HCT116 (cell line): Measurements from ENCODE around the gene CLIP4. TPM values are rescaled to one million over a fixed set of nuclear protein-coding genes. Genes with fewer than 3 reads are reported as not detected.

Experiments used
- ATAC-seq: fragments of 200-7000 bp; cut with Tn5 transposase; 2 replicates; pipeline ENCODE4 v1.9.1; 2020; ENCODE audit warnings: mild to moderate bottlenecking, moderate library complexity
- BruUV-seq: library from RNA; stranded (reverse); fragments of 400-500 nt; replicated peaks from 2 replicates; lab custom pipeline; 2021; lab: Mats Ljungman, UMichigan
- CTCF ChIA-PET: fragments of 300-600 bp; sonication (Branson Sonifier 250); formaldehyde crosslinking; loops from one replicate; lab custom pipeline; 2021; ENCODE audit warnings: antibody characterized with exemption; lab: Charles Lee
- POLR2A ChIA-PET: fragments of 300-600, 350-600 bp; sonication (Branson Sonifier 250); formaldehyde crosslinking; loops from one replicate; lab custom pipeline; 2021; ENCODE audit warnings: antibody characterized with exemption; lab: Charles Lee
- RAD21 ChIA-PET, 2 experiments: fragments of 300-600 bp; sonication (Branson Sonifier 250); formaldehyde crosslinking; loops; one replicate each; lab custom pipeline; 2023; ENCODE audit warnings: low total read pairs in 2 of 2; ENCODE audit not compliant: uncharacterized antibody in 2 of 2, unreplicated experiment in 2 of 2, low non-redundant PET in 1 of 2; lab: Charles Lee
- DNase-seq: peaks from one replicate; pipeline ENCODE4 v3.0.0-alpha.2; 2010; ENCODE audit warnings: low read depth, low spot score
- H2AFZ ChIP-seq: fragments of 200-600 bp; shearing (Covaris generic), sonication (generic); 2 replicates; pipeline ENCODE4 v1.6.1; 2017; ENCODE audit warnings: low read depth, mixed run types, mixed read lengths, antibody characterized with exemption, low read length; ENCODE audit not compliant: poor library complexity, severe bottlenecking
- H3K27ac ChIP-seq: 2 replicates; pipeline ENCODE4 v1.5.1; 2012; ENCODE audit warnings: low read depth, low read length
- H3K27me3 ChIP-seq: fragments of 200-600 bp; sonication (generic); 2 replicates; pipeline ENCODE4 v1.6.1; 2016; ENCODE audit warnings: mixed run types, low read length, mixed read lengths; ENCODE audit not compliant: insufficient read depth
- H3K36me3 ChIP-seq, 2 experiments: fragments of 200-500 bp in 1 of 2; fragments of 200-600 bp in 1 of 2; sonication (Bioruptor generic) in 1 of 2; sonication (generic) in 1 of 2; 2 replicates each; pipeline versions ENCODE4 v1.5.1 to v1.6.1; 2014 to 2016; ENCODE audit warnings: low read length in 2 of 2, inconsistent platforms in 1 of 2, mixed read lengths in 1 of 2, mixed run types in 1 of 2; ENCODE audit not compliant: insufficient read depth in 2 of 2, control insufficient read depth in 1 of 2
- H3K4me1 ChIP-seq, 2 experiments: fragments of 200-600 bp in 1 of 2; sonication (generic) in 1 of 2; 2 replicates each; pipeline versions ENCODE4 v1.5.1 to v1.6.1; 2012 to 2017; ENCODE audit warnings: low read length in 2 of 2, inconsistent platforms in 1 of 2, mild to moderate bottlenecking in 1 of 2, mixed read lengths in 1 of 2, mixed run types in 1 of 2, moderate library complexity in 1 of 2; ENCODE audit not compliant: insufficient read depth in 2 of 2, control insufficient read depth in 1 of 2
- H3K4me2 ChIP-seq: fragments of 200-600 bp; sonication (generic); 2 replicates; pipeline ENCODE4 v1.6.1; 2017; ENCODE audit warnings: mixed run types, low read length, mixed read lengths
- H3K4me3 ChIP-seq, 2 experiments: fragments of 200-600 bp in 1 of 2; sonication (generic) in 1 of 2; replicated peaks in 1 of 2; 2 replicates each; pipeline ENCODE4 v1.5.1; 2011 to 2016; ENCODE audit warnings: low read length in 2 of 2, control low read depth in 1 of 2, low read depth in 1 of 2, mild to moderate bottlenecking in 1 of 2, mixed read lengths in 1 of 2, mixed run types in 1 of 2
- H3K79me2 ChIP-seq: fragments of 200-600 bp; sonication (generic); 2 replicates; pipeline ENCODE4 v1.6.1; 2017; ENCODE audit warnings: mild to moderate bottlenecking, mixed run types, low read length, moderate library complexity, mixed read lengths; ENCODE audit not compliant: insufficient read depth
- H3K9ac ChIP-seq: fragments of 200-600 bp; sonication (generic); 2 replicates; pipeline ENCODE4 v1.6.1; 2016; ENCODE audit warnings: low read length, mixed read lengths
- H3K9me2 ChIP-seq: fragments of 200-600 bp; sonication (generic), shearing (Covaris generic); 2 replicates; pipeline ENCODE4 v1.6.1; 2017; ENCODE audit warnings: mixed run types, mild to moderate bottlenecking, moderate library complexity; ENCODE audit not compliant: insufficient read depth
- H3K9me3 ChIP-seq, 2 experiments: fragments of 200-500 bp in 1 of 2; fragments of 200-600 bp in 1 of 2; sonication (Bioruptor generic) in 1 of 2; sonication (generic) in 1 of 2; 2 replicates each; pipeline ENCODE4 v1.6.1; 2014 to 2017; ENCODE audit warnings: low read length in 2 of 2, mixed read lengths in 2 of 2, inconsistent platforms in 1 of 2, low read depth in 1 of 2, mild to moderate bottlenecking in 1 of 2, mixed run types in 1 of 2, moderate library complexity in 1 of 2; ENCODE audit not compliant: control insufficient read depth in 1 of 2, insufficient read depth in 1 of 2
- H4K20me1 ChIP-seq: fragments of 200-600 bp; sonication (generic), shearing (Covaris generic); 2 replicates; pipeline ENCODE4 v1.6.1; 2017; ENCODE audit warnings: mixed run types, mild to moderate bottlenecking, moderate library complexity; ENCODE audit not compliant: insufficient read depth
- CBX3 ChIP-seq: IDR thresholded peaks from 2 replicates; pipeline ENCODE4 v1.6.1; 2012; ENCODE audit warnings: low read depth
- EGR1 ChIP-seq: IDR thresholded peaks from 2 replicates; pipeline ENCODE4 v1.6.1; 2012; ENCODE audit warnings: low read depth
- ELF1 ChIP-seq: IDR thresholded peaks from 2 replicates; pipeline ENCODE4 v1.6.1; 2012; ENCODE audit warnings: low read depth, borderline replicate concordance
- EZH2 ChIP-seq: fragments of 200-600 bp; sonication (generic); IDR thresholded peaks from 2 replicates; pipeline ENCODE4 v1.6.1; 2017; ENCODE audit warnings: antibody characterized with exemption, mixed run types
- EZH2phosphoT487 ChIP-seq: fragments of 200-600 bp; IDR thresholded peaks from 2 replicates; pipeline ENCODE4 v1.6.1; 2018; ENCODE audit warnings: antibody characterized with exemption, borderline replicate concordance
- FOSL1 ChIP-seq: IDR thresholded peaks from 2 replicates; pipeline ENCODE4 v1.6.1; 2012; ENCODE audit warnings: low read depth
- JUND ChIP-seq: IDR thresholded peaks from 2 replicates; pipeline ENCODE4 v1.6.1; 2012
- MAX ChIP-seq: IDR thresholded peaks from 2 replicates; pipeline ENCODE4 v1.6.1; 2012
- POLR2AphosphoS5 ChIP-seq: IDR thresholded peaks from 2 replicates; pipeline ENCODE4 v1.6.1; 2011; ENCODE audit warnings: mild to moderate bottlenecking, low read depth, low read length, moderate library complexity
- REST ChIP-seq: IDR thresholded peaks from 2 replicates; pipeline ENCODE4 v1.6.1; 2012; ENCODE audit warnings: low read depth
- SIN3A ChIP-seq: IDR thresholded peaks from 2 replicates; pipeline ENCODE4 v1.6.1; 2012; ENCODE audit warnings: low read depth
- YY1 ChIP-seq: IDR thresholded peaks from 2 replicates; pipeline ENCODE4 v1.6.1; 2011; ENCODE audit warnings: low read length, low read depth, moderate library complexity, mild to moderate bottlenecking; ENCODE audit not compliant: insufficient replicate concordance; ENCODE audit errors: extremely low read depth
- ZBTB33 ChIP-seq: IDR thresholded peaks from 2 replicates; pipeline ENCODE4 v1.6.1; 2011; ENCODE audit warnings: mild to moderate bottlenecking, low read length, moderate library complexity; ENCODE audit not compliant: insufficient replicate concordance; ENCODE audit errors: extremely low read depth
- intact Hi-C: fragments of 100-400 bp; cut with micrococcal nuclease; formaldehyde crosslinking; loops from 2 replicates; pipeline ENCODE4 v1.10.0; 2022
- total RNA-seq: library from RNA; stranded (reverse); gene quantifications from one replicate; pipeline ENCODE4 v1.2.1, GENCODE V29; 2021; ENCODE audit not compliant: unreplicated experiment

CLIP4 gene
- total RNA-seq, 1 experiment from 2014 or later, result 27.8 TPM

GRCh38 chr2:29220506-29221270, 105.5 kb downstream of the CLIP4 start:
- no peaks in the 10 kb centered on the region for H4K20me1 ChIP-seq
- H3K36me3 ChIP-seq, result no peaks in the 10 kb centered on the region
- no peaks in the 10 kb centered on the region for H3K9me2 ChIP-seq
- H3K79me2 ChIP-seq, result no peaks in the 10 kb centered on the region
- no peak for TF ChIP-seq JUND
- no peak for TF ChIP-seq EGR1
- TF ChIP-seq POLR2AphosphoS5, result no peak
- TF ChIP-seq ZBTB33, result no peak
- TF ChIP-seq, all 23 proteins: peak for 0
- H3K4me3 ChIP-seq, result no peak overlapping the region
- ATAC-seq (no peak), DNase-seq (no peak)
- ChIA-PET POLR2A (no interaction called here), RAD21 (no interaction called here), CTCF (no interaction called here)
- no peak overlapping the region for H3K27ac ChIP-seq
- H3K9me3 ChIP-seq, result no peaks in the 10 kb centered on the region
- no peak overlapping the region for H2AFZ ChIP-seq
- H3K27me3 ChIP-seq, result no peaks in the 10 kb centered on the region
- no TSS peak for BruUV-seq
- intact Hi-C loops, result no loop called here
- H3K4me2 ChIP-seq, result no peak overlapping the region
- no peaks in the 10 kb centered on the region for H3K4me1 ChIP-seq
- no peak overlapping the region for H3K9ac ChIP-seq

DNA sequence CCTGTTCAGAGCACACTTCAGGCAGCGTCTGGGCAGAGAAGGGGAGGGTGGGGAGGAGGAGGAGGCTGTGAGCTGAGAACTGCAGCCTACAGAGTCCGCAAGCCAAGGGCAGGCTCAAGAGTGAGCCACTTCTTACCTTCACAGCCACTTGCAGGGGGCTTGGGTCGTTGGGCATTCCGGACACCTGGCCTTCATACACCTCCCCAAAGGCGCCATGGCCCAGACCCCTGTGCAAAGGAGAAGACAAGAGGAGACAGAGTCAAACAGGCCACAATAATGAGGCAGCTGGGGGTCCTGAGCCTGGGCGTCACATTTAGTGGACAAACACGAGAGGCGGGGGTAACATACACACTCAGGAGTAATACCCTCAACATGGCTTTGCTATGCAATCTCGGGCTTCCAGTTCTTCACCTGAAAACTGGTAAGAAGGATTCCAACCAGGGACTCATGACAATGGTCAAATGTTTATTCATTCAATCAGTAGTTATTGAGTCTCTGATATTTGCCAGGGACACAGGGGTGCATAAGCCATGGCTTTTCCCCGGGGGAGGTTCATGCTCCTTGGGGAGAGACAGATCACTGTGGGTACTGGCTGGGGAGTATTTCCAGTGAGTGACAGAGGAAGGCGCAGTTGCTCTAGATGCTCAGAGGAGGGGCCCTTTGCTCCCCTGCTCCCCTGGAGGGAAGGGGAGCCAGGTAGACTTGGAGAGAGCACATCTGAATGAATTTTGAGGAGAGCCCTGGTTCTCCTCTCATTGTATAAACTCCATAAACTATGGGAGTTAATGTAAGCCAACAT, 107.4 kb downstream of the CLIP4 start:
- Histone ChIP-seq H3K27me3 (peaks cover 7% of the 10 kb centered on the region; the same call in 1 of the 2 replicates), H3K36me3 (no peaks in the 10 kb centered on the region), H4K20me1 (no peaks in the 10 kb centered on the region), H3K79me2 (no peaks in the 10 kb centered on the region), H3K9me2 (no peaks in the 10 kb centered on the region), H3K9ac (no peak overlapping the region), H2AFZ (no peak overlapping the region), H3K9me3 (no peaks in the 10 kb centered on the region), H3K4me2 (no peak overlapping the region), H3K27ac (no peak overlapping the region), H3K4me3 (no peak overlapping the region), H3K4me1 (no peaks in the 10 kb centered on the region)
- ChIA-PET CTCF (no interaction called here), POLR2A (no interaction called here), RAD21 (no interaction called here)
- DNase-seq, result no peak
- intact Hi-C loops, result no loop called here
- no TSS peak for BruUV-seq
- ATAC-seq, result no peak
- TF ChIP-seq EZH2phosphoT487 (no peak), YY1 (no peak), SIN3A (no peak), CBX3 (no peak), REST (no peak), ELF1 (no peak), MAX (no peak), EZH2 (no peak), FOSL1 (no peak)
